Dedifferentiated amniotic fluid mesenchymal stem cell (primary cell): ENCODE results near the gene SGCE.
A peak's percentile ranks its signal among the peaks of the same experiment; 100 is the strongest.

ENCODE experiments used
- DNase-seq: peaks from one replicate; pipeline ENCODE4 v3.0.0-alpha.2; 2016; ENCODE audit errors: extremely low spot score

SGCE gene

DNA sequence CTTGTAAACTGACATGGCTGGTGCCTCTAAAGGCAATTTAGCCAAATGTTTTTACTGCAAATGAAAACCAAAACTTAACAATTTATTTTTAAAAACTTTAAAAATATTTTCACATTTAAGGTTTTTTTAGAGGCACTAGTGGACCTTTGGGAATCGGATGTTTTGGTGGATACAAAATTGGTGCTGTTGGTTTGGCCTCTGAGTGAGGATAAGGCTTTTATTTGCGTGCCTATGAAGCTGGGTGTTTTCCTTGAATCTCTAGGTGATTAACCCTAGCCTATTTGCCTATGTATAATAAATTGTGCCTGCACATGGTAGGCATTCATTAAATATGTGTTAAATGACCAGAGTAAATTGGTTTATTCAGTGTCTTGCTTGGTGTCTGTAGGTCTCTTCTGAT, 2.9 kb upstream of the SGCE start:
- no peak for DNase-seq

DNA sequence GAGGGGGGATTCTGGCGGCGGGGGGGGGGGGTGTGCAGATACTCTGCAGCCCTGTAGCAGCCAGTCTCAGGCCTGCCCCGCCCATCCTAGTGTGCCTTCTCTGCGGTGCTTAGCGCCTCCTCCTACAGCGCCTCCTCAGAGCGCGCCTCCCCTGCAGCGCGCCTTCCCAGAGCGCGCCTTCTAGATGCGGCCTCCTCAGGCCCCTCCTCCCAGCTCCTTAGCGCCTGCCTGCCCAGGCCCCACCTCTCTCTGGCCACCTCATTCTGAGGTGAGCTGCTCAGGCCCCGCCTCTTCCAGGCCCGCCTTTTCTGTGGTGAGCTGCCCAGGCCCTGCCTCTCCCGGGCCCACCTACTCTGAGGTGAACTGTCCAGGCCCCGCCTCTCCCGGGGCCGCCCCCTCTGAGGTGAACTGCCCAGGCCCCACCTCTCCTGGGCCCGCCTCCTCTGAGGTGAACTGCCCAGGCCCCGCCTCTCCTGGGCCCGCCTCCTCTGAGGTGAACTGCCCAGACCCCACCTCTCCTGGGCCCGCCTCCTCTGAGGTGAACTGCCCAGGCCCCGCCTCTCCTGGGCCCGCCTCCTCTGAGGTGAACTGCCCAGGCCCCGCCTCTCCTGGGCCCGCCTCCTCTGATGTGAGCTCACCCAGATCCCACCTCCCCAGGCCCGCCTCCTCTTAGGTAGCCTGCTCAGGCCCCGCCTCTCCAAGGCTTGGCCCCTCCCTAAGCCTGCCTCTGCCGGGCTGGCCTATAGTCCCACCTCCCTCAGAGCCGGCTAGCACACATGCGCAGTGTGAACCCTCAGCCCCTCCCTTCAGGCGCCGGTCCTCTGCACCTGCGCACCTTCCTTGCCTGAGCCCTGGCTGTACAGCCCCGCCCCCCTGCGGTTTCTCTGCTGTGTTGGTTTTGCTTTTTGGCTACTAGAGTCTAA, 2.1 kb upstream of the SGCE start:
- peak; percentile 61 for DNase-seq

DNA sequence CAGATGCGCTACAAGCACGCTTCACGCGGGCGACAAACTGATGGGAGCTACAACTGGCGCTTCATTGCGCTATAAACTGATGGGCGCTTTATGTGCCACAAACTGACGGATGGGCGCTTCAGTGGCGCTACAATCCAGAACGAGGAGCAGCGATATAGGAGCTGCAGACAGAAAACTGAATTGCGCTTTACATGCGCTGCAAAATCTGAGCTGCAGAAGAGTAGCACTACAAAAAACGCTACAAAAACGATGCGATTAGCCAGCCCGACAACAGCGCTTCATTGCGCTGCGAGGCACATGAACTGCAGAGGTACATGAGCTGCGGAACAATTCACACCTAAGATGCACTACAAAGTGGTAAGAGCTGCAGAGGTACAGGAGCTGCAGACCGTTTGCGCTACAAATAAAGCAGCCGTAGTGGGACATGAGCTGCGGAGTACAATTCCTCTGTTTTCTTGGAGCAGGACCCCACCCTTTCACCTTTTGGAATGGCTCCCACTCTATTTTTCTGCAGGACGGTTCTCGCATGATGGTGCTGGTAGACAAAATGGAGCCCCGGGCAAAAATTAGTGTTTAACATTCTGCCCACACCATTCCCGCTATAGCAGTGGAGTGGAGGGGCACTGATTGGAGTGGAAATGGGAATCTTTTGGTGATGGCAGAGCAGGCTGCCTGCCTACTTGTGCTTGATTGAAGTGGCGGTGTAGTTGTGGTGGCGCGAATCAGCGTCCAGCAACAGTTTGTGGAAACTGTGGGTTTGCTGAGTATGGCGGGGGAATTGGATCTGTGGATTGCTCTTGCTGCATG, 1.2 kb upstream of the SGCE start:
- no peak for DNase-seq

DNA sequence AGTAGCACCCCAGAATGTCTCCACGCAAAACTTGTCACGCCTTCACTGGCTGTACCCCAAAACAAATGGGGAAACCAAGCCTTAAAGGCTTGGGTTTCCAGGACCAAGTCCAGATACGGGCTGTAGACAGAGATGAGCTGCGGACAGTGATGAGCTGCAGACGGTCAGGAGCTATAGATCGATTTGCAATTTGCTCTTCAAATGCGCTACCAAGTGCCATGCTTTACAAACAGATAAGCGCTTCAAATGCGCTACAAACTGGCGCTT, 658 bp upstream of the SGCE start:
- no peak for DNase-seq

DNA sequence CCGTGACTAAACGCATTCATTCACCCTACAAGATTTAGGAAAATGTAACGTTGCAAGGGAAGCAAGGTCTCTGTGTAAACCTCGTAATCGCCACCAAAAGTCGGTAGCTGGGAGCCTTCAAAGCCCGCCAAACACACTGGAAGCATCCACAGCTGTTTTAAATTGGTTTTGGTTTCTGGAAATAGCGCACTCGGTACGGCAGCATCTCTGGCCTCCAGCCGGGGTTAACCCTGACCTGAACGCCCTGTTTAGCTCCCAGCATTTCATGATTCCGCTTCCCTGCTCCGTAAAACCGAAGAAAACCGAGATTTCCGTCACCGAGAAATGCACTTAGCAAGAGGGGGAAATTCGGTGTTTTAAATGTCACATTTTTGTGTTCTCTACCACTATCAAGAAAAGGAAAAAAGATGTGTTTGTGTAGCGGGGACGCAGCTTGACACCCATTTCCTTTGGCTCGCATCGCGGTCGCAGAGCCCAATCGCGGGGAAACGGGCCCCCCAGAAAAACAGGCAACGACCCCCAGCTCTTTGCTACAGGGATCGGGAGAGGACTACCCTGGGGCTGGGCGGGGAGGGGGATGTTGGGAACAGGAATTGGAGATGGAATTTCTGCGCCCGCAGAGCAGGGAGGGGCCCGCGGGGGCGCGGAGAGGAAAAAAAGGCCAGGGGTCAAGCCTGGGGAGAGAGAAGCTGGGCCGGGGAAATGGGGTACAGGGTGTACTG, 646 bp downstream of the SGCE start:
- no peak for DNase-seq

DNA sequence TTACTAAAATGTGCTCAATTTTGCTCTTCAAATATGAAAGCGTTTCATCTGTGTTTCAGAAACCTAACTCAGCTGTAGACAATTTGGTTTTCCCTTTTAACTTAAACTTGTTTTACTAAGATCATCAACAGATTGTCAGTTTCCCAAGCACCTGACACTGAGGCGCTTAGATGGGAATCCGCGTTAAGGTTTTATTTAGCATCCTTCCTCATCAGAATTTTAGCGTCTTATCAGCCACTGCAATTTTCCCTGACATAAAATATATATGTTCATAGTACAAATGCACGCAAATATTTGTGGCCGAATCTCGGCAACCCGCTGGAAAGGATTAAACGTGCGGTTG, 1.2 kb downstream of the SGCE start:
- DNase-seq = no peak

DNA sequence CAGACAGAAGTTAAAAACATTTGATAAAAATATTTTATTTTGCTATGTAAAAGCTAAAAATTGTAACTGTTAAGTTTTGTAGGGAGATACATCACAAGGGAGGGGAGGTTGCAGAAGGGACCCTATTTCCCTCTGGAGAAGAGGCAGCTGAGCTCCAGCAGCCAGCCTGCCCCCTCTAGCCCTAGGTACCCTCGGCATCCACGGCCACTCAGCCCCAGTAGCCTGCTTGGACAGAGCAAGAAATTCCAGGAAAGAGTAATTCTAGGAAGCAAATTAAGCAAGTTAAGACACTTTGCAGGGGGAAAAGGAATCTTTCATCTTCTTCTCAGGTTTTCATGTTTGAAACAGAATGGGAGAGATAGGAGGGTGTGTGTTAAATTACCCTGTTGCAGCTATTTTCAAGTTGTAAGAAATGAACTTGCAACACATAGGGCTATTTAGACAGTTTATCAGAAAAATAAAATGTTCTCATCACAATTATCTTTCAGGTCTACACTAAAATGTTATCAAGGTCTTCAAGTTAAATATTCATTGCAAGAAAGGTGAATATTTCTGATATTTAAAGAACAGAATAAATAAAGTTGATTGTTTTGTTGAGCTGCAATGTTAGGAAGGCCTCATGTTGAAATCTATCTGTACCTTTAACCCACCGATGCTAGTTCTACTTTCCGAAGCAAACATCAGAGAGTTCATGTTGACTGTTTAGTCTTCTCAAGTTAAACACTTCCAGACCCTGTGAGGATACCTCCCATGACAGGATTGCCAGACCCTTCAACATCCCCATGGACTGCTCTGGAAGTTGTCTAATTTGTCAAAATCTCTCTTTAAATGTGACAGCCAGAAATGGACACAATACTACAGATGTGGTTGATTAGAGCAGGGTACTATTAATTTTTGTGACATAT, 5.5 kb downstream of the SGCE start:
- DNase-seq = no peak

DNA sequence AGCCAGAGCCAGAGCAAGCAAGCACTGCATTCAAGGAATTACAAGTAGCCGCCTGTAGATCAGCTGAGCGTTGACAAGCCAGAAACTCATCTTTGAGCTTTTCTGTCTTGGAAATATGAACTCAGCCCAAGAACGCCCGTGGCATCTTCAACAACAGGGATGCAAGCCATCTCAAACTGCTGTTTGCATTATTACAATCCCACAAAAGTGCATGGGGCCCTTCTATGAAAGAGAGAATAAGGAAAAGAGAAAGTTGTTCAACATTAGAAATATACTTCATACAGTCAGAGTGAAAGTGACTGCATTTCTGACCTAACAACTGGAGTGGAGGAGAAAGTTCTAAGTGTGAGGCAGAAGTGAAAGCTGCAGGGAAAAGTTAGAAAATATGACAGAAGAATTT, 6.5 kb downstream of the SGCE start:
- no peak for DNase-seq

DNA sequence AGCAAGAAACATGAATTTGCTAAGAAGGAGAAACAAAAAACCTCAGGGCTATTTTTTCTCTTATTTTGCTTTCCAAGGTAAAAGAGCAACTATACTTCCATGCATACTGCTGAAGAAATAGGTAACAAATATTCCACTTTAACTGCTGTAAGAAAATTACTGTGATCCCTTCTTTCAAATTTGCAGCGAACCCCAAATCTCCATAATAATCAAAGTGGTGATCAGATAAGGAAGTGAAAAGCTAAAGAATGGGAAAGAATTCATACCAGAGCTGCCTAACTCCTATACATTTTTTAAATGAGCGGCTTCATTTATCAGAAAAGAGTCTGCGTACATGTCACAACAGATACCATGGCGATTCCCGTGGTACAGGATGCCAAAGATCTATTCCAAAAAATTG, 7.2 kb downstream of the SGCE start:
- no peak for DNase-seq

DNA sequence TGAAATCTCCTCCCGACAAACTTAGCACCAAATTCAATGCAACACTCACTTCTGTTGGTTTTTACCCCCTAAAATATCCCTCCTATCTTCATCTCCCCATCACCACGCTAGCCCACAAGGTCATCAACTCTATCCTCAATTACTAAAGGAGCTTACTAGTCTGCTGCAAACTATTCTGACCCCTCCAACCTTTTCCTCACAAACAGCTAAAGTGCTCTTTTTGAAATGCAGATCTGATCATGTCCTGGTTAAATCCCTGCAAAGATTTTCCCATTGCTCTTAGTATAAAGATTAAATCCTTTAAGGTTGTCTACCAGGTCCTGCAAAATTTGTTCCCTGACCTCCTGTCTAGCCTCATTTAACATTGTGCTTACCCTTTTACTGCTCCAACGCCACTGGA, 8.6 kb downstream of the SGCE start:
- no peak for DNase-seq

DNA sequence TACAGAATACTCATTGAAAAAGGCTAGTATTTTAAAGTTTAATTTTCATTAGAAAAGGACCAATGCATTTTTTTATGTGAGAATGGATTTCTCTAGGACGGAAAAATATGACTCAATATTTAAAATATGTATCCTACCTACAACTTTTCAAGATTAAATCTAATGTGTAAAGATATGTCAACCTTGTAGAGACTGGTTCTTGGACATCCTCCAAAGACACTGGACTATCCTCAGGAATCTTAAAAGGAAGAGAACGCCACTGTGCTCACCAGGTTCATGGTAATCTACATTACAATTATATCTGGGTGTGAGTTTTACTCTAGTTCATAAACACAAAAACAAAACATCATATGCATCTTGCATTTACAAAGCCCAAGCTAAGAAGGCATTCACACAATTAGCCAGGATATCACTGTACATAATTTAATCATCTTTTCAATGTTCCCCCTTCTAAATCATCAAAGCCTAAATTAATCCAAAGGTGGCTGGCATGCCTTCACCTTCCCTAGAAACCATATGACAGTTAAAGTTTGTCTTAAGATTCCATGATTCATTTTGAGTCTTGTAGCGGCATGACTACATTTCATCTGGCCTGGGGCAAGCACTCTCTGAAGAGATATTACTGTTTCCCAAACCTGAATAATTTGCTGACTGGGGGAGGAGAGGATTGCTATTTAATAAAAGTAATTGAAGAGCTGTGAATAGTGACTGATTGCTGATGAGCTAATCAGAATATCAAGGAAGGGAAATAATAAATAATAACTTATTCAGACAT, 12.0 kb downstream of the SGCE start:
- no peak for DNase-seq

DNA sequence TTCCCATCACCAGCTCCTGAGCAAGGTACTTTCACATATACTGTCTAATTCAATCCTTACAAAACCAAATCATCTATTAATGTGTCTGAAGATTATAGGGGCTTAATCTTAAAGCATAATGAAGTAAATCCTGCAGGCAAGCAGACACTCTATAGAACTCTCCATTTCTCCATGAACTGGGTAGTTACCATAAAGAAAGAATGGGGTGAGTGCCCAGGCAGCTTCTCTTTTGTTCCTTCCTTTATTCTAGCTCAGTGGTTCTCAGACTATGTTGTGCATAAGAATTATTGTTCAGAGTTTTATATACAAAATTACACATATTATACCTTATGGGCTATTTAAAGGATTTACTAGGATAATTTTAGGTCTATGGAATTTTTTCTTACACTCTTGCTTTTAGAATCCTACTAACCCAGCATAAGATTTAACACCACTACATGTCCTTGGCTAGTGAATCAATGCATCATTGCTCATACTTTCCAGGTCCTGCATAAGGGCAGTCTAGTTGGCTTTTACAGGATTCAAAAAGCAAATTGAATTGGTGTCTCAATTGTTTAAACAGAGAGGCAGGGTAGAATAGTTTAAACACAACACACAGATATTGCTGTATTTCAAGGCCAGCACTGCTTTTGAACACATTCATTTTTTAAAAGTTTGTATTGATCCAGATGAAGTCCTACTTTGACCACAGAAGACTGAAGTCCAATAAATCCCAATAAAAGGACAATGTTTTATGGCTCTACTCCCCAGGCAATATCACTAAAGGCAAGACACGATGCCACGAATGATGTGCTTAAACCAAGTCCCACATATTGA, 12.9 kb downstream of the SGCE start:
- no peak for DNase-seq

DNA sequence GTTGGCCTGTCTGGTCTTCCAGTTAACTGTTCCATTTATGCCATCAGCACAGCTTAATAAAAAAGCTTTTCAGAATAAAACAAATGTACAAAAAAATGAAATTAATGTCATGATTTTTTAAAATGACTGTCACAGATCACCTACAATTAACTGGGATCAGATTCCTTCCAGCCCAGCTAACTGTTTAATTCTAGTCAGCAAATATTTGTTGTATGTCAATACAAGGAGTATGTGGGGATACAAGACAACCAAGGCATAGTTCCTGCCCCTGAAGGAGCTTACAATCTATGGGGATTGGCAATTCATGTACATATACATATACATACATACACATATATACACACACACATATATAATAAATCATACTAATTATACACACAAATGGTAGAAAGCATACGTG, 16.5 kb downstream of the SGCE start:
- DNase-seq = no peak

DNA sequence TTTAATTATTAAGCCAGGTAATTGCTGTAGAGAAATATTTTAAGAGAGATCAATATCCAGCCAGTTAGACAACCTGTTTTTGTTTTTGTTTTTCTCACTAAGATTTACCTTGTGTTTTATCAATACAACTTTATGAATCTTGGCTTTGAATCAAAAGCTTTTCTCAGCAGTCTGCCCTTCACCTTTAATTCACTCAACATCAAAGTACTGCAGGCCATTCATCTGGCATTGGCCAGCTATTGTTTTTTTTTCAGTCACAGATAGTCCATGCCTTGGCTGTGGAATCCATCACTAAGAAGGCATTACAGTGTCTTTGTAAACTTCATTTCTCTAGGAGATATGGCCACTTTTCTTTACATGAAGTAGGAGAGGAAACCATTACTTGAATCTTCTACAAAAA, 20.2 kb downstream of the SGCE start:
- DNase-seq = no peak

DNA sequence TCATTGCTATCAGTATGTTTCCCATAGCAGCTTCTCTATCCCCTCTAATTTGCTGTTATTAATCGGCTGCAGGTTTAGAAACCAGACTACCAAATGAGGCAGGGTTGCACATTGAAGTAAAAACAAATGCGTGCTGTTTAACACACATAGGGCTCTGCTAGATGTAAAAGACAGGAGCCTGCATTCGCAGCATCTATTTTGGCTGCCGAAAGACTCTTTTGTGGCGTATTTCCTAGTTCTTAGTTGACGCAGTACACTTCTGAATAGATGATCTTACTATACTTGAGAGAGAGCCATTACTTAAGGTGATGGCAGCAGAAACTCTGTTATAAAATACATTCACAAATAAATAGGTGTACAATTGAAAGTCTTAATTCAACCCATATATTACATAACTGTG, 21.4 kb downstream of the SGCE start:
- DNase-seq = no peak

DNA sequence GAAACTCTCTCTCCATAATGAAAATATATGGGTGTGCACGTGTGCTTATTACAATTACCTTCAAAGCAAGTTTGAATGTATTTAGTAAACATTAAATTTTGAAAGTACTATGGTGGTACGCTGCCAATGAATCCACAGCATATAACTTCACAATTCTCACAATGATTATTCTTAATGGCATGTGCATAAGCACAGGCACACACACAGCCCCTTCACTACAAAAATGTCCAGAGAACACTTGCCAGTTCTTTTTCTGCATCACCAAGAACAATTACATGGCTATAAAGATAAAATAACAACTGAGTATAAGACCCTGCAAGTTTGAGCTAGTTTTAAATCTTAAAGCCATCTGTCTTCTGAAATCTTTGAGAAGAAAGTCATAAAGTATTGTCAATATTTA, 22.2 kb downstream of the SGCE start:
- DNase-seq = no peak

DNA sequence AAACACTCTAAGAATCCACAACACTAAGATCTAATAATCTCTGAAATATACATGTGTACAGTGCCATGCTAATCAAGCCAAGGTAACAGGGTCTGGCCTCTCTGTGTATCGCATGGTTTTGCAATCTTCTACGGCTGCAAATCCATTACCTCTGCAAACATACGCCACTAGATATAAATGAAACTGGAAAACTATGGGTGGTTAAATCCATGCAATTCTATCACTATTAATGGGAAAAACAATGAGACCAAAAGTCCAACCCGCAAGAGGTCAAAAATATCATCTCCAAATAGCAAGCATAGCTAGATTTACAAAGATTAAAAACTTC, 23.0 kb downstream of the SGCE start:
- no peak for DNase-seq

DNA sequence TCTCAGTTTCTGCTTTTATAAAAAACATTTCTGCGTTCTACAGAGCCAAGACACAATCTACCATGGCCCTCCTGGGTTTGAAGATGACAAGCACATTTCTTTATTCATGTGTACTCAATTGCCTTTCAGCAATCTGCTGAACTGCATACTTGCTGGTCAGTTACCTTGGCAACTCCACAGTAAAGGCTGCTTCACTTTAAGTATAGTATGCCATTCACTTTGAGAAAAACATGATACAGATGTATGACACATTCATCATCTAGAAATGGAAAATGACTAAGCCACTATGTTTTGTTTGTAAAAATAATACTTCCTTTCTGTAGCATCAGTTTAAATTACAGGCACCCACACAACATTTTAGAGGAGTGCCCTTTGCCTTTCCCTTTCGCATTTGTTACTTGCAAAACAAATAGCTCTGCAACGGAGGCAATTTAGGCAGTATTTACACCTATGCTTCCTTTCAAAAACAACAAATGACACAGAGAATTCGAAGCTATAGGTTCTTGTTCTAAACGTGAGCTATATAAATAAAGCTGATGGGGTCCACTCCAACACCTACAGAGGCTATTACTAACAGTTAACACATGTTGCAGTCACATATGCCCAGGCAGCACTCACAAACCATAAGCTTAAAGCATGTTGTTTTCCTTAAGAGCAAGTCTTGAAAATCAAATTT, 23.5 kb downstream of the SGCE start:
- peak; percentile 91 for DNase-seq

DNA sequence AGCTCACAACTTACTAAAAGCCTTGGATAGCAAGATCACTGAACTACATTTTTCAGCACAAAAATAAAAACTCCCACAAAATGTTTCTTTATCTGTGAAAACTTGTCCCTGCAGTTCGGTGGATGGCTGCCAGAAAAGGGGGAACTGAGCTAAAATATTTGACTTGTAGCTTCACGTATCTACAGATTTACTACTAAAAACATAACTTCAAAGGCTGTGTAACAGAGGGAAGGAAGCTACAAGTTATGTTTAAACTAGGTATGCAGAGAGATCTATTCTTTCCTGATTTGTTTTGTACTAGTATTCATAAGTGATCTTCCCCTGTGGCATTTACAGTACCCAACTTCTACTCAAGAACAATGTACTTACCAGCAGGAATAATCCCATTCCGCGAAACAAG, 25.1 kb downstream of the SGCE start:
- DNase-seq = no peak

DNA sequence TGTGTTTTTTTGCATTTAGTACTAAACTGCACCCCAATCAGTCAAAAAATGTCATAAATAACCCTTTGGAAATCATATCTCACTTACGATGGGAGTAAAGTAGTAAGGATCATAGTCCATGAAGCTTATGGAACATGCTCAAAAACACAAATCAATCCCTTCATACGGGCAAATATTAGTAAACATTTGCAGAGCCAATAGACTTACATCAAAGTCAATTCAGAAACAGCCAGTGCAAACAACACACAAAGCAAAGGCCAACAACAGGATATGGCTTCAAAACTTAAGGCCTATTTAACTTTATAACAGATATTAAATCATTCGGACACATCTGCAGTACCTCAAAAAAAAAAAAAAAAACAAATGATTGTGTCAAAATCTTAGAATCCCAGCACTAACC, 32.1 kb downstream of the SGCE start:
- DNase-seq = no peak
